ENCODE measurements around the gene RPL7A. TPM values are rescaled to one million over a fixed set of nuclear protein-coding genes. Genes with fewer than 3 reads are reported as not detected.

The RPL7A gene
- total RNA-seq, 1 experiment from 2014 or later: 2,316 TPM

- no peak for DNase-seq (ENCODE audit: low read depth)
- in situ Hi-C loops (cut with HindIII; ENCODE audit: low pct_unique_long_range_greater_than_20kb, low sequenced_read_pairs): no loop called here
Observed at GRCh38 chr9:133342570-133342969, 5.4 kb upstream of the RPL7A start.

GRCh38 chr9:133344071-133344470 is 3.9 kb upstream of the RPL7A start:
- no peak for DNase-seq (ENCODE audit: low read depth)
- in situ Hi-C loops (cut with HindIII; ENCODE audit: low pct_unique_long_range_greater_than_20kb, low sequenced_read_pairs): no loop called here

GRCh38 chr9:133344979-133345378 is 3.0 kb upstream of the RPL7A start:
- in situ Hi-C loops (cut with HindIII; ENCODE audit: low pct_unique_long_range_greater_than_20kb, low sequenced_read_pairs): no loop called here
- no peak for DNase-seq (ENCODE audit: low read depth)

- no peak for DNase-seq (ENCODE audit: low read depth)
- in situ Hi-C loops (cut with HindIII; ENCODE audit: low pct_unique_long_range_greater_than_20kb, low sequenced_read_pairs): no loop called here
Observed at GRCh38 chr9:133345596-133345995, 2.4 kb upstream of the RPL7A start.

GRCh38 chr9:133346021-133346785 is 1.8 kb upstream of the RPL7A start:
- no peak for DNase-seq (ENCODE audit: low read depth)
- in situ Hi-C loops (cut with HindIII; ENCODE audit: low pct_unique_long_range_greater_than_20kb, low sequenced_read_pairs): no loop called here

- in situ Hi-C loops (cut with HindIII; ENCODE audit: low pct_unique_long_range_greater_than_20kb, low sequenced_read_pairs): no loop called here
- DNase-seq (ENCODE audit: low read depth): peak; percentile 28
Observed at GRCh38 chr9:133347515-133347984, 468 bp upstream of the RPL7A start.

- no peak for DNase-seq (ENCODE audit: low read depth)
- in situ Hi-C loops (cut with HindIII; ENCODE audit: low pct_unique_long_range_greater_than_20kb, low sequenced_read_pairs): no loop called here
Observed at GRCh38 chr9:133348718-133349573, 928 bp downstream of the RPL7A start.

- in situ Hi-C loops (cut with HindIII; ENCODE audit: low pct_unique_long_range_greater_than_20kb, low sequenced_read_pairs): no loop called here
- DNase-seq (ENCODE audit: low read depth): no peak
Observed at GRCh38 chr9:133349965-133350616, 2.1 kb downstream of the RPL7A start.

- in situ Hi-C loops (cut with HindIII; ENCODE audit: low pct_unique_long_range_greater_than_20kb, low sequenced_read_pairs): no loop called here
- no peak for DNase-seq (ENCODE audit: low read depth)
Observed at GRCh38 chr9:133351526-133351907, 3.5 kb downstream of the RPL7A start.

GRCh38 chr9:133351908-133352634 is 4.1 kb downstream of the RPL7A start:
- in situ Hi-C loops (cut with HindIII; ENCODE audit: low pct_unique_long_range_greater_than_20kb, low sequenced_read_pairs): no loop called here
- DNase-seq (ENCODE audit: low read depth): no peak

- in situ Hi-C loops (cut with HindIII; ENCODE audit: low pct_unique_long_range_greater_than_20kb, low sequenced_read_pairs): no loop called here
- DNase-seq (ENCODE audit: low read depth): no peak
Observed at GRCh38 chr9:133352635-133353340, 4.8 kb downstream of the RPL7A start.

GRCh38 chr9:133353548-133353947 is 5.5 kb downstream of the RPL7A start:
- in situ Hi-C loops (cut with HindIII; ENCODE audit: low pct_unique_long_range_greater_than_20kb, low sequenced_read_pairs): no loop called here
- no peak for DNase-seq (ENCODE audit: low read depth)

GRCh38 chr9:133354766-133355165 is 6.7 kb downstream of the RPL7A start:
- no peak for DNase-seq (ENCODE audit: low read depth)

GRCh38 chr9:133355881-133356357 is 7.9 kb downstream of the RPL7A start:
- in situ Hi-C loops (cut with HindIII; ENCODE audit: low pct_unique_long_range_greater_than_20kb, low sequenced_read_pairs): no loop called here
- DNase-seq (ENCODE audit: low read depth): no peak

More at GRCh38 chr9:133354766-133355165, 6.7 kb downstream of the RPL7A start:
- in situ Hi-C loops (cut with HindIII; ENCODE audit: low pct_unique_long_range_greater_than_20kb, low sequenced_read_pairs): no loop called here

- DNase-seq (ENCODE audit: low read depth): peak; percentile 41
- in situ Hi-C loops (cut with HindIII; ENCODE audit: low pct_unique_long_range_greater_than_20kb, low sequenced_read_pairs): no loop called here
Observed at GRCh38 chr9:133356391-133357091, 8.5 kb downstream of the RPL7A start, which contains the start of the genes SURF1 and SURF2. SURF1 (minus strand) TSS chr9:133356487; CDS start chr9:133356453, 34 bp downstream. SURF2 (plus strand) TSS chr9:133356550; CDS start chr9:133356593, 43 bp downstream.

GRCh38 chr9:133357656-133358055 is 9.6 kb downstream of the RPL7A start:
- in situ Hi-C loops (cut with HindIII; ENCODE audit: low pct_unique_long_range_greater_than_20kb, low sequenced_read_pairs): no loop called here
- no peak for DNase-seq (ENCODE audit: low read depth)

All from Caki2 (cell line).